Transverse colon (tissue), 4 donors: ENCODE measurements around the gene BPHL.

ENCODE experiments used
- CTCF ChIP-seq, 5 experiments: fragments of 200-600 bp in 3 of 5; fragments of 450-650 bp in 2 of 5; sonication (generic) in 3 of 5; IDR thresholded peaks; 1 replicate in 2 of 5; 2 replicates in 3 of 5; pipeline ENCODE4 v1.5.1; 2016 to 2017; ENCODE audit warnings: antibody characterized with exemption in 5 of 5, inconsistent platforms in 3 of 5, mild to moderate bottlenecking in 2 of 5, moderate library complexity in 1 of 5
- EP300 ChIP-seq: sonication (generic); formaldehyde crosslinking; IDR thresholded peaks from one replicate; pipeline ENCODE4 v1.6.1; 2017; ENCODE audit warnings: antibody characterized with exemption, low read depth
- POLR2A ChIP-seq: fragments of 450-650 bp; IDR thresholded peaks from one replicate; pipeline ENCODE4 v1.6.1; 2016; ENCODE audit warnings: antibody characterized with exemption, mild to moderate bottlenecking, moderate library complexity
- POLR2AphosphoS5 ChIP-seq, 3 donors: sonication (generic); formaldehyde crosslinking; IDR thresholded peaks; one replicate each; pipeline ENCODE4 v1.6.1; 2016; ENCODE audit warnings: antibody characterized with exemption in 3 of 3

- TF ChIP-seq CTCF (IDR thresholded peaks at IDR 0.05): no peak
- TF ChIP-seq POLR2AphosphoS5 (IDR thresholded peaks at IDR 0.05): no peak
- no peak for TF ChIP-seq EP300
- no peak for TF ChIP-seq POLR2A
Measured at GRCh38 chr6:3076320-3076719, 42.2 kb upstream of the BPHL start.
